HepG2 (cell line): Measurements from ENCODE around the gene SLU7.

Experiments used
- CTCF ChIP-seq: sonication (generic); formaldehyde crosslinking; IDR thresholded peaks from 2 replicates; pipeline ENCODE4 v1.5.0; 2020; ENCODE audit warnings: mild to moderate bottlenecking, missing genetic modification reagents, moderate library complexity
- NFE2L2 ChIP-seq: fragments of 150-350 bp; IDR thresholded peaks from 2 replicates; pipeline ENCODE4 v1.6.1; 2014; ENCODE audit warnings: low read length
- RAD21 ChIP-seq: fragments of 450-650 bp; formaldehyde crosslinking; IDR thresholded peaks from 2 replicates; pipeline ENCODE4 v1.5.0; 2020; ENCODE audit warnings: mild to moderate bottlenecking
- TBP ChIP-seq: sonication (generic); formaldehyde crosslinking; IDR thresholded peaks from 2 replicates; pipeline ENCODE4 v1.5.0; 2020; ENCODE audit warnings: missing genetic modification reagents
- ZBTB34 ChIP-seq: sonication (generic); formaldehyde crosslinking; IDR thresholded peaks from 2 replicates; pipeline ENCODE4 v1.8.0; 2022; ENCODE audit warnings: mild to moderate bottlenecking, missing genetic modification reagents
- ZNF550 ChIP-seq: sonication (generic); formaldehyde crosslinking; IDR thresholded peaks from 2 replicates; pipeline ENCODE4 v1.4.0; 2020; ENCODE audit warnings: mild to moderate bottlenecking, missing genetic modification reagents, borderline replicate concordance
- ZNF580 ChIP-seq: IDR thresholded peaks from 2 replicates; pipeline ENCODE4 v1.6.1; 2016; ENCODE audit warnings: low read depth, borderline replicate concordance

- no peak for TF ChIP-seq NFE2L2
- no peak for TF ChIP-seq TBP (CRISPR knock-in tag)
- TF ChIP-seq ZNF580 (CRISPR knock-in tag) = no peak
- no peak for TF ChIP-seq CTCF (CRISPR knock-in tag)
- TF ChIP-seq ZNF550 (CRISPR knock-in tag) = no peak
- TF ChIP-seq RAD21 = no peak
- TF ChIP-seq ZBTB34 (CRISPR knock-in tag) = no peak
Measured at GRCh38 chr5:160354666-160355065, 64.2 kb downstream of the SLU7 start.
